ENCODE results near the gene ING1.

The ING1 gene

DNA sequence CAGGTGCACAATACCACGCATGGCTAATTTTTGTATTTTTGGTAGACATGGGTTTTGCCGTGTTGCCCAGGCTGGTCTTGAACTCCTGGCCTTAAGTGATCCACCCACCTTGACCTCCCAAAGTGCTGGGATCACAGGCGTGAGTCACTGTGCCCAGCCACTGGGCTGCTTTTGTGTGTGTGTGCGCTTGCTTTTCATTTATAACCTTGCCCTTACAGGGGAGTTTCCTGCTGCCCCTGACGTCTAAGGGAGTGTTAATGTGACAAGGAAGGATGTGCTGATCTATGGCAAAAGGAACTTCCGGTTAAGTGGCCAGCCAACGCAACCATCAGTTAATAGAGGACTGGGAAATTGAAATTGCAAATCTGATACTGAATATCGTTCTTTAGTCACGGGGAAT, 57.7 kb downstream of the ING1 start:
- Histone ChIP-seq H3K4me1 (ENCODE audit: control extremely low read depth in 1 of 4, control insufficient read depth in 4 of 4, insufficient read depth in 4 of 4, low read length in 3 of 4) (peaks cover 0 to 3% (median 0%) of the 10 kb centered on the region in 4 experiments), H3K4me3 (ENCODE audit: control insufficient read depth in 1 of 7, extremely low read depth in 1 of 7, insufficient read depth in 4 of 7, low read depth in 2 of 7, low read length in 6 of 7) (no peak overlapping the region), H3K36me3 (ENCODE audit: control insufficient read depth in 4 of 4, insufficient read depth in 4 of 4, low read length in 3 of 4) (no peaks in the 10 kb centered on the region), H3K27ac (ENCODE audit: insufficient read depth in 1 of 2, low read depth in 1 of 2, low read length in 2 of 2, poor library complexity in 1 of 2, severe bottlenecking in 2 of 2) (no peak overlapping the region), H3K9me3 (ENCODE audit: control extremely low read depth in 1 of 5, control insufficient read depth in 4 of 5, insufficient read depth in 2 of 5, low read depth in 1 of 5, low read length in 4 of 5) (no peaks in the 10 kb centered on the region), H3K27me3 (replicated peaks in 2 of 5; ENCODE audit: control insufficient read depth in 4 of 5, insufficient read depth in 5 of 5, low read length in 4 of 5) (peaks cover 0 to 30% (median 10%) of the 10 kb centered on the region in 5 experiments)
- CTCF ChIA-PET, result no interaction called here
- 26% methylated on average over 4 of the region's 9 CpGs for WGBS (ENCODE audit: insufficient coverage)
- no peak for DNase-seq
- POLR2A ChIA-PET, result no interaction called here

DNA sequence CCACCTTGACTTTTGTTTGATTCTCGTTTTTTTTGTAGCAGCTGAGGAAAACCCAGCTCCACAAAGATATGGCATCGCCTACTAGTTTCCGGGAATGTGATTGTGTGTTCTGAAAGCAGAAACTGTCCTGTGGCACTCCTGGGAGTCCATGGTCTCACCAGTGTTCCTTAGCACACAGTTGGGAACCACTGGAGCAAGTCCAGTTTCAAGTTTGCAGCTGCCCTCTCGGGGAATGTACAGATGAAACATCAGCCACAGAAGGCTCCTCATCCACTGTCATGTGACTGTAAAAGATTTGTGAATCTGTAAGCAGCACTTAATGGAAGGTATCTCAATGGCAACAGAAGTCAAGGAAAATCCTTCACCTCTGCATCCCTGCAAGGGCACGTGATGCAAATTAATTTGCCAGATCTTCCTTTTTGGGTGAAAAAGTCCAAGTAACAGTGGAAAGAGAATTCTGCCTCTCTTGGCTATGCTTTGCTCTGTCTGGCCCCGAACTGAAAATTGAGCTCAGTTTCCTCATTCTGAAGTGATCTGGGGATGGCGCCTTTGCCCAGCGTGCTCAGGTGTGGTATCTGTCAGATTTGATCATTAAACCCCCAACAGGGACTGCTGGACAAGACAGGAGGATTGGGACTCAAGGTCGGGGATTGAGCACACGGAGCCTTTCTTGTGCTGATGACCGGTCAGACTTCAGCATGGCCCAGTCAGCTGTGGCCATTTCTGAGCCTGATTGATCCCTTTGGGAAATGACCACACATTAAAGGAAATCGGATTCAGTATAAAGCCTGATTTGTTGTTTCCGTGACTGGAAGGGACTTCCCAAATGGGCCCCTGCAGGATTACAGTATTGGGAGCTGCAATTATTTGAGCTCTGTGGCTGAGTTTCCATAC, 58.8 kb downstream of the ING1 start:
- Histone ChIP-seq H3K9me3 (ENCODE audit: control extremely low read depth in 1 of 5, control insufficient read depth in 4 of 5, insufficient read depth in 2 of 5, low read depth in 1 of 5, low read length in 4 of 5) (no peaks in the 10 kb centered on the region), H3K36me3 (ENCODE audit: control insufficient read depth in 4 of 4, insufficient read depth in 4 of 4, low read length in 3 of 4) (no peaks in the 10 kb centered on the region), H3K27ac (ENCODE audit: insufficient read depth in 1 of 2, low read depth in 1 of 2, low read length in 2 of 2, poor library complexity in 1 of 2, severe bottlenecking in 2 of 2) (no peak overlapping the region), H3K27me3 (replicated peaks in 2 of 5; ENCODE audit: control insufficient read depth in 4 of 5, insufficient read depth in 5 of 5, low read length in 4 of 5) (peaks cover 0 to 24% (median 5%) of the 10 kb centered on the region in 5 experiments), H3K4me3 (ENCODE audit: control insufficient read depth in 1 of 7, extremely low read depth in 1 of 7, insufficient read depth in 4 of 7, low read depth in 2 of 7, low read length in 6 of 7) (no peak overlapping the region), H3K4me1 (ENCODE audit: control extremely low read depth in 1 of 4, control insufficient read depth in 4 of 4, insufficient read depth in 4 of 4, low read length in 3 of 4) (peaks cover 0 to 3% (median 0%) of the 10 kb centered on the region in 4 experiments)
- DNase-seq, result no peak
- 92% methylated on average over 12 of the region's 13 CpGs for WGBS (ENCODE audit: insufficient coverage)
- POLR2A ChIA-PET, result no interaction called here
- CTCF ChIA-PET, result no interaction called here

Measured in common myeloid progenitor, CD34-positive (primary cell).